ENCODE data around the gene LAMB4.

GRCh38 chr7:108077709-108078108 is 52.5 kb downstream of the LAMB4 start:
- TF ChIP-seq TCF12 (IDR thresholded peaks at IDR 0.05; ENCODE audit: low read depth, low read length) (no peak), CTCF (IDR thresholded peaks at IDR 0.05; ENCODE audit: control extremely low read depth in 1 of 3, insufficient read depth in 1 of 3, low read depth in 1 of 3, low read length in 3 of 3) (no peak), MAX (IDR thresholded peaks at IDR 0.05) (no peak), RAD21 (IDR thresholded peaks at IDR 0.05 in 1 of 2, conservative IDR thresholded peaks at IDR 0.05 in 1 of 2; ENCODE audit: low read depth in 2 of 2, low read length in 2 of 2) (no peak), EZH2 (IDR thresholded peaks at IDR 0.05; ENCODE audit: low read depth, low read length, severe bottlenecking) (no peak), SP2 (IDR thresholded peaks at IDR 0.05; ENCODE audit: low read length) (no peak)

All from H1 (cell line).